HG03575 (cell line): Measurements from ENCODE around the gene FBLN2.

ENCODE experiments used
- ATAC-seq: cut with Tn5 transposase; IDR thresholded peaks from one replicate; pipeline ENCODE4 v1.9.1; 2021; ENCODE audit not compliant: unreplicated experiment, insufficient number of reproducible peaks, low FRiP score; ENCODE audit errors: extremely low read depth

Gene FBLN2

GRCh38 chr3:13650210-13651056 lies 101.5 kb downstream of the FBLN2 start:
- no peak for ATAC-seq

- no peak for ATAC-seq
These were observed 102.1 kb downstream of the FBLN2 start for GRCh38 chr3:13651057-13651400.

- no peak for ATAC-seq
These were observed 103.0 kb downstream of the FBLN2 start for GRCh38 chr3:13651775-13652428.

- no peak for ATAC-seq
These were observed 103.8 kb downstream of the FBLN2 start for GRCh38 chr3:13652728-13653127.

GRCh38 chr3:13653631-13654279 lies 104.8 kb downstream of the FBLN2 start:
- no peak for ATAC-seq

- no peak for ATAC-seq
These were observed 105.6 kb downstream of the FBLN2 start for GRCh38 chr3:13654330-13655060.

- no peak for ATAC-seq
These were observed 106.4 kb downstream of the FBLN2 start for GRCh38 chr3:13655061-13655913.

- no peak for ATAC-seq
These were observed 107.8 kb downstream of the FBLN2 start for GRCh38 chr3:13656584-13657301.

- no peak for ATAC-seq
These were observed 108.9 kb downstream of the FBLN2 start for GRCh38 chr3:13657660-13658435.

- ATAC-seq = no peak
These were observed 109.8 kb downstream of the FBLN2 start for GRCh38 chr3:13658681-13659080.

GRCh38 chr3:13659221-13659969 lies 110.5 kb downstream of the FBLN2 start:
- ATAC-seq = no peak

GRCh38 chr3:13660042-13660874 lies 111.3 kb downstream of the FBLN2 start:
- no peak for ATAC-seq

GRCh38 chr3:13661121-13661520 lies 112.2 kb downstream of the FBLN2 start:
- ATAC-seq = no peak

GRCh38 chr3:13662238-13662847 lies 113.4 kb downstream of the FBLN2 start:
- ATAC-seq = no peak

GRCh38 chr3:13663781-13664535 lies 115.0 kb downstream of the FBLN2 start:
- ATAC-seq = no peak
